GM21360 (cell line): ENCODE results near the gene DPY19L3.
"Not testable (repeated sequence)": the region's sequence is repeated elsewhere in the genome, so short reads cannot be mapped to it uniquely, and the experiment has no call there.

ENCODE experiments used
- ATAC-seq: cut with Tn5 transposase; IDR thresholded peaks from one replicate; pipeline ENCODE4 v1.9.1; 2021; ENCODE audit warnings: mild to moderate bottlenecking, moderate library complexity; ENCODE audit not compliant: unreplicated experiment

The DPY19L3 gene

GRCh38 chr19:32396046-32396652 is 9.4 kb upstream of the DPY19L3 start:
- no peak for ATAC-seq

- ATAC-seq: no peak
Observed at GRCh38 chr19:32397671-32398101, 7.9 kb upstream of the DPY19L3 start.

- ATAC-seq: no peak
Observed at GRCh38 chr19:32401992-32402391, 3.6 kb upstream of the DPY19L3 start.

DNA sequence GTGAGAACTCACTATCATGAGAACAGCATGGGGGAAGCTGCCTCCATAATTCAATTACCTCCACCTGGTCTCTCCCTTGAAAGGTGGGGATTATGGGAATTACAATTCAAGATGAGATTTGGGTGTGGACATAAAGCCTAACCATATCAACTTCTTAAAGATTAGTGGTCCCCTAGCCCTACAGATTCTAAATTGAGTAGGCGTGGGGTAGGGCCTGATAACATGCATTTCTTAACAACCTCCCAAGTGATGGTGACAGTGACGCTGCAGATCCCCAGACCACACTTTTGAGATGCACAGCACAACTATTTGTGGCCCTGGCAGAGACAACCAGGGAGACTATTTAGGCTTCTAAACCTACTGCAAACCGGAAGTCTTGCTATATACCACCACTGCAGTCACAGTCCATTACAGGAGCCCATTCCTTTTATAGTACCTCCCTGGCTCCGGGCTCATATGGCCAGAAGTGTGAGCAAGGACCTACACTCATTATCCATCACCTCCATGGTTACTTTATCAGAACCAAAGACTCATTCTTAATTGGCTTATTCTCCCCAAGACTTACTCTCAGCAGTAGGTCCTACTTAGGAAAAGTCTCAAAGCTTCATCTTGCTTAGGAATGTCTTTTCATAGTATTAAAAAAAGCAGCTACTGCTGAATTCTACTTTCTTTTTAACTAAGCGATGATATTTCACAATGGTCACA is 2.1 kb upstream of the DPY19L3 start:
- ATAC-seq: no peak

- no peak for ATAC-seq
Observed at GRCh38 chr19:32404213-32404932, 1.2 kb upstream of the DPY19L3 start.

GRCh38 chr19:32404933-32405430 is 588 bp upstream of the DPY19L3 start:
- peak; percentile 6 for ATAC-seq

- ATAC-seq: no peak
Observed at GRCh38 chr19:32406161-32407003, 812 bp downstream of the DPY19L3 start.

GRCh38 chr19:32407004-32407992 is 1.7 kb downstream of the DPY19L3 start:
- no peak for ATAC-seq

DNA sequence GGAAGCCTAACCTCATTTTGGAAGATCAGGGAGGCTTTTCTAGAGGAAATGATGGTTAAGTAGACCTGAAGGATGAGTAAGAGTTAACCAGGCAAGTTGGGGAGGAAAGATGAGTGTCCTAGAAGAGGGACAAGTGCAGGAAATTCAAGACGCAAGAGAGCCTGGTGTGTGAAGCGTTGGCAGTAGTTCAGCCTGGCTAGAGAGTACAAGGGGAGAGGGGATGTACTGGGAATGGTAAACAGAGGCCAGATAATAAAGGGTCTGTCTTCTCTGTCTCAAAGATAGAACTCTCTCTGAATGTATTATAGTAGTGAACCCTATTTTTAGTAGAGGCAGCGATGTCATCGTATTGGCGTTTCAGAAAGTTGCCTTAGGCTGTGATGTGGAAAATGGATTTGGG is 9.7 kb downstream of the DPY19L3 start:
- no peak for ATAC-seq

GRCh38 chr19:32415669-32416068 is 10.1 kb downstream of the DPY19L3 start:
- no peak for ATAC-seq

DNA sequence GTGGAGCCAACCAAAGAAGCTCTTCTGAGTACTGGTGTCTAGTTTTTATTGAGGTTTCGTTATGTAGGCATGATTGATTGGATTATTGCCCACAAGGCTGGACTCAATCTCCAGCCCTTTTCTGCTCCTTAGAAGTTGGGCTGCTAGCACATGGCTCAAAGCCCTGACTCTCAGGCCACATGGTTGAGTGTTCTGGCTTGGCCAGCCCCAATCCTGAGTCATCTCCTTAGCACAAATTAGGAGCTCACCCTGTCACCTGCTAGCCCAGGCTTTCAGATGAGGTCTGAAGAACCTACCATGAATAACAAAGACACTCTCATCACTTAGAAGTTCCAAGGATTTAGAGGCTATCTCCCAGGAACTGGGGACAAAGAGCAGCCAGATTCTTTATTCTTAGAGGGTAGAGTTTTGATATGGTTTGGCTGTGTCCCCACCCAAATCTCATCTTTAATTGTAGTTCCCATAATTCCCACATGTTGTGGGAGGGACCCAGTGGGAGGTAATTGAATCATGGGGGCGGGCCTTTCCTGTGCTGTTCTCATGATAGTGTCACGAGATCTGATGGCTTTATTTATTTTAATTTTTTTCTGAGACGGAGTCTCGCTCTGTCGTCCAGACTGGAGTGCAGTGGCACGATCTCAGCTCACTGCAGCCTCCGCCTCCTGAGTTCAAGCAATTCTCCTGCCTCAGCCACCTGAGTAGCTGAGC is 11.3 kb downstream of the DPY19L3 start:
- ATAC-seq: no peak

GRCh38 chr19:32418155-32418554 is 12.6 kb downstream of the DPY19L3 start:
- no peak for ATAC-seq

- no peak for ATAC-seq
Observed at GRCh38 chr19:32421589-32422361, 16.2 kb downstream of the DPY19L3 start.

GRCh38 chr19:32422435-32422834 is 16.9 kb downstream of the DPY19L3 start:
- ATAC-seq: no peak

GRCh38 chr19:32423944-32424343 is 18.4 kb downstream of the DPY19L3 start:
- not testable (repeated sequence) for ATAC-seq

GRCh38 chr19:32427536-32427935 is 22.0 kb downstream of the DPY19L3 start:
- no peak for ATAC-seq

- no peak for ATAC-seq
Observed at GRCh38 chr19:32436692-32437091, 31.1 kb downstream of the DPY19L3 start.

- no peak for ATAC-seq
Observed at GRCh38 chr19:32437096-32437495, 31.5 kb downstream of the DPY19L3 start.
